Adrenal gland (tissue), 12 donors: Measurements from ENCODE around the gene SPINDOC. TPM values are rescaled to one million over a fixed set of nuclear protein-coding genes. Genes with fewer than 3 reads are reported as not detected.
A peak's percentile ranks its signal among the peaks of the same experiment; 100 is the strongest.
"Not testable (repeated sequence)": the region's sequence is repeated elsewhere in the genome, so short reads cannot be mapped to it uniquely, and the experiment has no call there.

Source experiments
- DNase-seq, 7 donors: peaks; one replicate each; pipeline ENCODE4 v3.0.0-alpha.2; 2019 to 2020
- H3K27ac ChIP-seq, 5 donors: fragments of 200-600 bp; sonication (generic) in 4 of 5; 1 replicate in 3 of 5; 2 replicates in 2 of 5; pipeline versions ENCODE4 v1.5.1 to v1.8.0; 2016 to 2020; ENCODE audit warnings: mild to moderate bottlenecking in 1 of 5
- H3K27me3 ChIP-seq: fragments of 200-600 bp; 2 replicates; pipeline ENCODE4 v1.8.0; 2021
- H3K36me3 ChIP-seq, 2 donors: fragments of 200-600 bp; replicated peaks in 1 of 2; 1 replicate in 1 of 2; 2 replicates in 1 of 2; pipeline versions ENCODE4 v1.5.1 to v1.8.0; 2018 to 2022
- H3K4me1 ChIP-seq, 2 donors: fragments of 200-600 bp; replicated peaks in 1 of 2; 1 replicate in 1 of 2; 2 replicates in 1 of 2; pipeline versions ENCODE4 v1.5.1 to v1.8.0; 2018 to 2021
- H3K4me3 ChIP-seq, 4 donors: fragments of 200-600 bp; sonication (generic) in 3 of 4; one replicate each; pipeline ENCODE4 v1.5.1; 2016 to 2018
- H3K9me3 ChIP-seq, 3 donors: fragments of 200-600 bp; sonication (generic) in 1 of 3; replicated peaks in 1 of 3; 1 replicate in 2 of 3; 2 replicates in 1 of 3; pipeline versions ENCODE4 v1.5.1 to v1.8.0; 2016 to 2021
- POLR2A ChIP-seq, 2 donors: fragments of 450-650 bp; IDR thresholded peaks; one replicate each; pipeline ENCODE4 v1.6.1; 2017; ENCODE audit warnings: antibody characterized with exemption in 2 of 2, mild to moderate bottlenecking in 2 of 2, moderate library complexity in 1 of 2
- WGBS, 4 donors: extraction: QIAGEN DNeasy Blood & Tissue Kit in 2 of 4; methylation state at CpG; one replicate each; pipeline versions ENCODE4 v1.1.5 to v1.1.7; 2013 to 2017; 5-methylcytosine and 5-hydroxymethylcytosine counted together
- intact Hi-C, 2 donors: fragments of 100-400 bp; cut with DNase I; formaldehyde crosslinking; loops; one replicate each; pipeline versions ENCODE4 v1.14.1 to v1.15.0; 2022 to 2023
- polyA plus RNA-seq, 3 donors: library from polyadenylated mRNA; stranded (reverse); fragments of 200-250 nt in 2 of 3; fragments of 350-450 nt in 1 of 3; fragmentation: Illumina TruSeq in 1 of 3; extraction: RNeasy Lipid Tissue Mini Kit (QIAGEN cat#74804) in 1 of 3; gene quantifications; one replicate each; pipeline ENCODE4 v1.2.3, GENCODE V29; 2013 to 2014
- total RNA-seq, 9 donors: library from RNA; depleted of rRNA in 4 of 9; stranded (reverse); fragments of >200 nt in 4 of 9; fragments of 120-200 nt in 1 of 9; fragmentation: NEBNext Ultra II Directional in 1 of 9; extraction: Animal tissue kit (Norgen Biotek cat#: 25700) in 1 of 9; gene quantifications; one replicate each; pipeline versions ENCODE4 v1.1.0 to v1.2.4, GENCODE V29; 2013 to 2023
- TF ChIP-seq, protein P1 (sequence below), 6 experiments: fragments of 450-650 bp in 4 of 6; fragments of 200-600 bp in 2 of 6; sonication (generic) in 1 of 6; IDR thresholded peaks; 1 replicate in 5 of 6; 2 replicates in 1 of 6; pipeline versions ENCODE4 v1.5.1 to v1.8.0; 2016 to 2021; ENCODE audit warnings: antibody characterized with exemption in 6 of 6, mild to moderate bottlenecking in 2 of 6, moderate library complexity in 1 of 6
- donor health status: healthy with polysubstance abuse.
- donor health status: Bipolar disorder and iron deficiency.
- donor health status: DM: yes; HTN: yes; CAD: no.
- donor health status: DM: no; HTN: no; CAD: no.
- donor health status: DM: no; HTN: no; CAD: no.
- donor health status: DM: yes; HTN: yes; CAD: no.

The SPINDOC gene
- total and polyA plus RNA-seq, 12 donors: 4.5 to 19.2 (median 10.9) TPM

DNA sequence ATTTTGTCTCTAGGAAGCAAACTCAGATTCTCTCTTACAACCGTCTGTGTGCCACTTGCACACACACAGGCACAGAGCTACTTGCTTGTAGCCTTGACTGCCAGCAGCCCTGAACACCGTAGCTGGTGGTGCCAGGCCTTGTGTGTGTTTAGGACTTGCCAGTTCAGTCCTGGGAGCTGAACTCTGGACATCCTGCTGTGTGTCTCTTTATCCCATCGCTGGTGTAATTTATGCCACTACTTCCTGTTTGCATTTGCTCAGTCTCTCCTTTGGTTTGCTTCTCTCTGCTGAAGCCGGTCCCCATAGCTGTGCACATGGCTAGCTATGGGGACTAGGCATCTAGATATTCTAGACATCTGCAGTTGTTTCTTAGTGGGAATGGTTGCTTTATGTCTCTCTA lies 49.7 kb downstream of the SPINDOC start:
- Histone ChIP-seq H3K27ac (peak overlapping the region in 1 of 5 donors; percentile 27), H3K9me3 (no peaks in the 10 kb centered on the region), H3K4me3 (no peak overlapping the region), H3K27me3 (no peaks in the 10 kb centered on the region), H3K4me1 (peaks cover 12 to 45% of the 10 kb centered on the region in 2 donors), H3K36me3 (peaks cover 0 to 6% of the 10 kb centered on the region in 2 donors)
- TF ChIP-seq, protein P1, sequence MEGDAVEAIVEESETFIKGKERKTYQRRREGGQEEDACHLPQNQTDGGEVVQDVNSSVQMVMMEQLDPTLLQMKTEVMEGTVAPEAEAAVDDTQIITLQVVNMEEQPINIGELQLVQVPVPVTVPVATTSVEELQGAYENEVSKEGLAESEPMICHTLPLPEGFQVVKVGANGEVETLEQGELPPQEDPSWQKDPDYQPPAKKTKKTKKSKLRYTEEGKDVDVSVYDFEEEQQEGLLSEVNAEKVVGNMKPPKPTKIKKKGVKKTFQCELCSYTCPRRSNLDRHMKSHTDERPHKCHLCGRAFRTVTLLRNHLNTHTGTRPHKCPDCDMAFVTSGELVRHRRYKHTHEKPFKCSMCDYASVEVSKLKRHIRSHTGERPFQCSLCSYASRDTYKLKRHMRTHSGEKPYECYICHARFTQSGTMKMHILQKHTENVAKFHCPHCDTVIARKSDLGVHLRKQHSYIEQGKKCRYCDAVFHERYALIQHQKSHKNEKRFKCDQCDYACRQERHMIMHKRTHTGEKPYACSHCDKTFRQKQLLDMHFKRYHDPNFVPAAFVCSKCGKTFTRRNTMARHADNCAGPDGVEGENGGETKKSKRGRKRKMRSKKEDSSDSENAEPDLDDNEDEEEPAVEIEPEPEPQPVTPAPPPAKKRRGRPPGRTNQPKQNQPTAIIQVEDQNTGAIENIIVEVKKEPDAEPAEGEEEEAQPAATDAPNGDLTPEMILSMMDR (IDR thresholded peaks at IDR 0.05): no peak
- TF ChIP-seq POLR2A (IDR thresholded peaks at IDR 0.05): no peak
- WGBS, 4 donors: 5 to 18% (median 16%) methylated on average over 4 of the region's 4 CpGs
- peak in 5 of 7 donors; percentile 44 to 64 (median 60) for DNase-seq
- intact Hi-C loops: no loop called here

GRCh38 chr11:63863620-63864019 lies 50.4 kb downstream of the SPINDOC start:
- Histone ChIP-seq H3K27ac (peak overlapping the region in 1 of 5 donors; percentile 4), H3K4me1 (peaks cover 12 to 45% of the 10 kb centered on the region in 2 donors)
- H3K9me3 ChIP-seq, H3K4me3 ChIP-seq, intact Hi-C loops, DNase-seq, H3K27me3 ChIP-seq, H3K36me3 ChIP-seq: not testable (repeated sequence)
- WGBS, 4 donors: 93 to 97% (median 95%) methylated on average over 5 to 6 of the region's 6 CpGs

DNA sequence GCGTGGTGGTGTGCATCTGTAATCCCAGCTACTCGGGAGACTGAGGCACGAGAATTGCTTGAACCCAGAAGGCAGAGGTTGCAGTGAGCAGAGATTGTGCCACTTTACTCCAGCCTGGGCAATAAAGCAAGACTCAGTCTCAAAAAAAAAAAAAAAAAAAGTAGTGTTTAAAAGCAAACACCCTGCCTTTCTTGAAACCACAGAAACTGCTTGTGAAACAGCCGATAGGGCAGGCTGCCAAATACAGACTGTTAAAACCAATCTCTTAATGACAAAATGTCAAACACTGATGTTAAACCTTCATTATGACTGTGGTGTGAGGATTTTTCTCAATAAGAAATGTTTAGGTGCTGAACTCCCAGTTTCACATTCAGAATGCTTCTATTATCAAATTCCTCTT lies 53.0 kb downstream of the SPINDOC start:
- Histone ChIP-seq H3K4me1 (peaks cover 30 to 62% of the 10 kb centered on the region in 2 donors), H3K27ac (no peak overlapping the region), H3K36me3 (peaks cover 0 to 6% of the 10 kb centered on the region in 2 donors), H3K27me3 (no peaks in the 10 kb centered on the region), H3K9me3 (no peaks in the 10 kb centered on the region), H3K4me3 (no peak overlapping the region)
- TF ChIP-seq, protein P1 (IDR thresholded peaks at IDR 0.05): no peak
- no peak for TF ChIP-seq POLR2A (IDR thresholded peaks at IDR 0.05)
- intact Hi-C loops: no loop called here
- 59 to 73% (median 60%) methylated on average over 4 of the region's 4 CpGs for WGBS, 4 donors
- peak in 6 of 7 donors; percentile 50 to 80 (median 62) for DNase-seq

DNA sequence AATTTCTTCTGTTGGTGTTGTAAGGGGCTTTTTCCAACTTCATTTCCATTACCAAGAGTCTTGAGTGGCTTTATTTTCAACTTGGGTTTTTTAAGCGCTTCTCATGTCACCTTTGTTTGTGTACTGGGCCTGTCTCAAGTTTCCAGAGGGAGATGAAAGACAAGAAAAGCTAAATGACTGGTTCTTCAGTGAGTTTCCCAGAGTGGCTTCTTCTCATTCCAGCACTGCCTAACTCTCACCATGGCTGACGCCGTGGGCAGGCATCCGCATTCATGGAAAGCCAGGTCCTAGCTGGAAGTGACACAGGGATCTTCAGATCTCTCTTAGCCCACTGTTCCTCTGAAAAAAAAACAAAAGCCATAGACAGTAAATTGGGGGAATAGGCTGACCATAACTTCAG lies 54.3 kb downstream of the SPINDOC start:
- Histone ChIP-seq H3K27me3 (no peaks in the 10 kb centered on the region), H3K4me1 (peaks cover 33 to 64% of the 10 kb centered on the region in 2 donors), H3K9me3 (no peaks in the 10 kb centered on the region), H3K36me3 (no peaks in the 10 kb centered on the region), H3K27ac (no peak overlapping the region), H3K4me3 (no peak overlapping the region)
- DNase-seq: no peak
- 95 to 100% (median 96%) methylated on average over 4 of the region's 4 CpGs for WGBS, 4 donors
- no peak for TF ChIP-seq POLR2A (IDR thresholded peaks at IDR 0.05)
- TF ChIP-seq, protein P1 (IDR thresholded peaks at IDR 0.05): no peak
- intact Hi-C loops: no loop called here

DNA sequence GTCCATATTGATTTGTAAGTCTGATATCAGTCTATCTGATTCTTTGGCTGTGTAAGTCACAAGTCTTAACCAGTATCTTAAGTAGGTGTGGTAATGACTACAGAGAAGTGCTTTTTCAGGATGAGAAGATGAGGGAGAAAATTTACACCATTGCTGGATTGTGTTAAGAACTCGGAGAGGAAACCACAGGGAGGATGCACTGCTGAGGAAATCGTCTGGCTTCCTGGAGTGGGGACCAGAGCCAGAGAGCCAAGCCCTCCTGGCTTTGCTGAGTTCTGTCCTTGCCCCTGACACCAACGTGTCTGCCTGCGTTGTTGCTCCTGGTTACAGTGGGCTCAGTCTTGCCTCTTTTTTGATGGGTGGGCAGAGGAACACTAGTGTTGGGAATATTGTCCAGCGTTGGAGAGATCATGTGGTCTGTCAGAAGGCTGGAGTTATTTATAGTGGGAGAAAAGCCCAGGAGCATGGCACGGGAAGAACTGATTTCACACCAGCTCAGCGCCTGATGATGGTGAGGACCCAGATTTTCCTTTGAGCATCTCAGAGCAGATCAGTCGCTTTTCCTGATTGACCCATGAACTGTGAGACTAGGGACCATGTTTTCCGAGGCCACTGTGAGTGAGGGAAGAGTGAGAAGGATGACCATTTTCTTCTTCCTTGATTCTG lies 55.3 kb downstream of the SPINDOC start:
- H3K27ac ChIP-seq: peak overlapping the region in 2 of 5 donors; percentile 34 to 68
- H3K36me3 ChIP-seq: no peaks in the 10 kb centered on the region
- TF ChIP-seq POLR2A (IDR thresholded peaks at IDR 0.05): no peak
- TF ChIP-seq, protein P1 (IDR thresholded peaks at IDR 0.05): no peak
- no peak overlapping the region for H3K4me3 ChIP-seq
- H3K27me3 ChIP-seq: no peaks in the 10 kb centered on the region
- 41 to 55% (median 51%) methylated on average over 9 of the region's 9 CpGs for WGBS, 4 donors
- DNase-seq: no peak
- H3K9me3 ChIP-seq: no peaks in the 10 kb centered on the region
- intact Hi-C loops: no loop called here
- H3K4me1 ChIP-seq: peaks cover 44 to 66% of the 10 kb centered on the region in 2 donors
